Measurements from ENCODE around the gene AKAP8.

DNA sequence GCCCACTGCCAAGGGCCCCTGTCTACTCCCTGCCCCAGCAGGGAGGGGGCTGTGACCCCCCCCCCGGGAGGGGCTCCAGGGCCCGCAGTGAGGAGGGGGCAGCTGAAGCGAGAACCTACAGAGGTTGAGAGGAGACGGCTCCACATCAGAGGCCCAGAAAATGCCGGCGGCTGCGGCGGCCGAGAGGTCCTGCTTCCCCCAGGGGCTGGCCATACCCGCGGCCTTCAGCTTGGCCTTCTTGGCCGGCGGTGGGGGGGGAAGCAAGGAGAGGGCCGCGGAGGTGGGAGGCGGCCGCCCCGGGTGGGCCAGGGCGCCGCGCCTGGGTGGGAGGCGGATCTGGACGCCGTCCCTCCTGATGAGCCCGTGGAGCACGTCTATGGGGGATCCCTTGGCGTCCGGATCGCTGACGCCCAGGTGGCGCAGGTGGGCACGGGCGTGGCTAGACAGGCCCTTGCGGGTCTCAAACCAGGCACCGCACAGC is 48.4 kb upstream of the AKAP8 start:
- TF ChIP-seq SP1 (IDR thresholded peaks at IDR 0.05) (no peak), ELF4 (IDR thresholded peaks at IDR 0.05) (no peak), FOXM1 (IDR thresholded peaks at IDR 0.05; ENCODE audit: borderline replicate concordance) (no peak), ARNT (IDR thresholded peaks at IDR 0.05) (no peak)

Measured in HEK293T (cell line).